ENCODE measurements around the gene KLK4.

The KLK4 gene

GRCh38 chr19:50859849-50860248 lies 51.3 kb downstream of the KLK4 start:
- peaks cover 0 to 9% of the 10 kb centered on the region in 2 donors for H3K9me3 ChIP-seq (ENCODE audit: control insufficient read depth in 2 of 2, low read length in 2 of 2)
- no peaks in the 10 kb centered on the region for H3K36me3 ChIP-seq (ENCODE audit: control insufficient read depth in 2 of 2, insufficient read depth in 2 of 2, low read length in 2 of 2)
- H3K4me1 ChIP-seq (ENCODE audit: control insufficient read depth, insufficient read depth, low read length), result no peaks in the 10 kb centered on the region
- no peak overlapping the region for H3K27ac ChIP-seq (ENCODE audit: low read length)
- H3K27me3 ChIP-seq (ENCODE audit: control insufficient read depth in 1 of 2, insufficient read depth in 2 of 2, low read length in 2 of 2), result peaks cover 15 to 38% of the 10 kb centered on the region in 2 donors
- H3K4me3 ChIP-seq (ENCODE audit: low read length in 2 of 2), result no peak overlapping the region
- no peak overlapping the region for H3K9ac ChIP-seq (ENCODE audit: low read length in 2 of 2)

DNA sequence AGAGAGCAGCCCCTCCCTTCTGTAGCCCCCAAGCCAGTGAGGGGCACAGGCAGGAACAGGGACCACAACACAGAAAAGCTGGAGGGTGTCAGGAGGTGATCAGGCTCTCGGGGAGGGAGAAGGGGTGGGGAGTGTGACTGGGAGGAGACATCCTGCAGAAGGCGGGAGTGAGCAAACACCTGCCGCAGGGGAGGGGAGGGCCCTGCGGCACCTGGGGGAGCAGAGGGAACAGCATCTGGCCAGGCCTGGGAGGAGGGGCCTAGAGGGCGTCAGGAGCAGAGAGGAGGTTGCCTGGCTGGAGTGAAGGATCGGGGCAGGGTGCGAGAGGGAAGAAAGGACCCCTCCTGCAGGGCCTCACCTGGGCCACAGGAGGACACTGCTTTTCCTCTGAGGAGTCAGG lies 52.3 kb downstream of the KLK4 start:
- Histone ChIP-seq H3K4me3 (ENCODE audit: low read length in 2 of 2) (no peak overlapping the region), H3K36me3 (ENCODE audit: control insufficient read depth in 2 of 2, insufficient read depth in 2 of 2, low read length in 2 of 2) (no peaks in the 10 kb centered on the region), H3K9ac (ENCODE audit: low read length in 2 of 2) (no peak overlapping the region), H3K27ac (ENCODE audit: low read length) (no peak overlapping the region), H3K4me1 (ENCODE audit: control insufficient read depth, insufficient read depth, low read length) (no peaks in the 10 kb centered on the region), H3K27me3 (ENCODE audit: control insufficient read depth in 1 of 2, insufficient read depth in 2 of 2, low read length in 2 of 2) (peaks cover 15 to 43% of the 10 kb centered on the region in 2 donors), H3K9me3 (ENCODE audit: control insufficient read depth in 2 of 2, low read length in 2 of 2) (peaks cover 0 to 9% of the 10 kb centered on the region in 2 donors)

DNA sequence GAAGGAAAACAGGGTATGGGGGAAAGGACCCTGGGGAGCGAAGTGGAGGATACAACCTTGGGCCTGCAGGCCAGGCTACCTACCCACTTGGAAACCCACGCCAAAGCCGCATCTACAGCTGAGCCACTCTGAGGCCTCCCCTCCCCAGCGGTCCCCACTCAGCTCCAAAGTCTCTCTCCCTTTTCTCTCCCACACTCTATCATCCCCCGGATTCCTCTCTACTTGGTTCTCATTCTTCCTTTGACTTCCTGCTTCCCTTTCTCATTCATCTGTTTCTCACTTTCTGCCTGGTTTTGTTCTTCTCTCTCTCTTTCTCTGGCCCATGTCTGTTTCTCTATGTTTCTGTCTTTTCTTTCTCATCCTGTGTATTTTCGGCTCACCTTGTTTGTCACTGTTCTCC lies 53.8 kb downstream of the KLK4 start:
- Histone ChIP-seq H3K4me1 (ENCODE audit: control insufficient read depth, insufficient read depth, low read length) (no peaks in the 10 kb centered on the region), H3K4me3 (ENCODE audit: low read length in 2 of 2) (no peak overlapping the region), H3K9ac (ENCODE audit: low read length in 2 of 2) (no peak overlapping the region), H3K36me3 (ENCODE audit: control insufficient read depth in 2 of 2, insufficient read depth in 2 of 2, low read length in 2 of 2) (no peaks in the 10 kb centered on the region), H3K27ac (ENCODE audit: low read length) (no peak overlapping the region), H3K27me3 (ENCODE audit: control insufficient read depth in 1 of 2, insufficient read depth in 2 of 2, low read length in 2 of 2) (peaks cover 15 to 48% of the 10 kb centered on the region in 2 donors), H3K9me3 (ENCODE audit: control insufficient read depth in 2 of 2, low read length in 2 of 2) (peaks cover 0 to 9% of the 10 kb centered on the region in 2 donors)
